ENCODE data around the gene PRRC2C. TPM values are rescaled to one million over a fixed set of nuclear protein-coding genes. Genes with fewer than 3 reads are reported as not detected.

The PRRC2C gene
- total RNA-seq, 1 experiment from 2014 or later = 267 TPM

- Histone ChIP-seq H3K23me2 (ENCODE audit: insufficient read length, low read depth, low read length, poor library complexity, severe bottlenecking) (no peaks in the 10 kb centered on the region), H3K56ac (ENCODE audit: insufficient read length, low read depth, low read length) (no peak overlapping the region), H3K79me1 (ENCODE audit: insufficient read depth, low read depth, low read length, poor library complexity, severe bottlenecking) (no peaks in the 10 kb centered on the region), H3K9ac (ENCODE audit: extremely low read depth, insufficient read length, low read length) (no peak overlapping the region), H2AFZ (ENCODE audit: low read length) (no peak overlapping the region), H3K4me1 (ENCODE audit: insufficient read depth, low read length) (no peaks in the 10 kb centered on the region), H3K79me2 (ENCODE audit: insufficient read depth, low read length) (no peaks in the 10 kb centered on the region), H2BK12ac (ENCODE audit: insufficient read length, low read depth, low read length) (no peak overlapping the region), H3K23ac (ENCODE audit: insufficient read length, low read depth, low read length) (no peak overlapping the region), H2BK20ac (ENCODE audit: low read depth, low read length, poor library complexity, severe bottlenecking) (no peak overlapping the region), H4K91ac (ENCODE audit: insufficient read length, low read depth, low read length) (no peak overlapping the region), H3K9me3 (ENCODE audit: control insufficient read depth, low read depth, low read length) (no peaks in the 10 kb centered on the region), H4K8ac (replicated peaks; ENCODE audit: insufficient read length, low read depth, low read length) (no peak overlapping the region), H4K20me1 (ENCODE audit: control insufficient read depth, insufficient read depth, insufficient read length) (no peaks in the 10 kb centered on the region), H2BK5ac (ENCODE audit: insufficient read length, low read length) (no peak overlapping the region), H3T11ph (ENCODE audit: low read length) (no peak overlapping the region), H2AK5ac (ENCODE audit: insufficient read length, low read length) (no peak overlapping the region), H3K27me3 (ENCODE audit: insufficient read depth, low read length) (no peaks in the 10 kb centered on the region), H3K4ac (ENCODE audit: low read depth, low read length) (no peak overlapping the region), H2BK120ac (ENCODE audit: low read depth, low read length, poor library complexity, severe bottlenecking) (no peak overlapping the region), H2BK15ac (ENCODE audit: low read depth, low read length) (no peak overlapping the region), H3K14ac (ENCODE audit: insufficient read depth, low read length) (no peak overlapping the region), H3K18ac (ENCODE audit: insufficient read length, low read depth, low read length) (no peak overlapping the region), H4K5ac (ENCODE audit: insufficient read length, low read depth, low read length) (no peak overlapping the region), H3K27ac (ENCODE audit: insufficient read length, low read depth, low read length) (no peak overlapping the region), H3K4me2 (ENCODE audit: insufficient read depth, insufficient read length, low read length) (no peak overlapping the region)
- Mint-ChIP-seq H3K9me3 (no peaks in the 10 kb centered on the region), H3K4me1 (peaks cover 0 to 3% of the 10 kb centered on the region in 2 experiments; a peak in 1 of 4 replicates), H3K27me3 (ENCODE audit: low read depth) (no peaks in the 10 kb centered on the region), H3K27ac (peak overlapping the region in 1 of 3 experiments; percentile 26; a peak in 3 of 7 replicates), H3K4me3 (no peak overlapping the region), H3K36me3 (ENCODE audit: insufficient read depth in 1 of 3, low read depth in 3 of 3) (peaks cover 11 to 27% (median 13%) of the 10 kb centered on the region in 3 experiments; a peak in 6 of 7 replicates)
- DNase-seq = no peak
- no peak for TF ChIP-seq CTCF (conservative IDR thresholded peaks at IDR 0.05)
- whole genome bisulfite sequencing (ENCODE audit: extremely low coverage, insufficient read length, low lambda C conversion rate) = no CpG with 5 or more reads among the region's 2 CpGs
These were observed 111.4 kb downstream of the PRRC2C start for GRCh38 chr1:171596705-171597104.
